ENCODE results near the gene FRAS1.
A peak's percentile ranks its signal among the peaks of the same experiment; 100 is the strongest.

The FRAS1 gene

DNA sequence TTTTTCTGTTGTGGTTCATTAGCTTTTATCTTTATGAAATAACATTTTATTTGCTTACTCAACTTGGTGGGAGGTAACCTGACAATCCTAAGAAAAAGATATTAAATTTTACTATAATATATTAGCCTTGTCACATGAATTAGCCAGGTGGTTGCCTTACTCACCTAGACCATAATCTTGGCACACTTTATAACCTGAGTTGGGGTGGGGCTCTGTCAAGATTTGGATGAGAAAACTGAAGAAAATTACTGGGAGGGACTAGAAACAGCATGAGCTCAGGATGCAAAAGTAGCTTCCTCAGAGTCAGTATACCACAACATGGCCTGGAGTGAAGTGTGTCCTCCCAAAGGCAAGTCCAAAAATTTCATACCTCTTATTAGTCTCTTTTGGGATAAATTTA is 329.6 kb downstream of the FRAS1 start:
- peak; percentile 9 for DNase-seq

DNA sequence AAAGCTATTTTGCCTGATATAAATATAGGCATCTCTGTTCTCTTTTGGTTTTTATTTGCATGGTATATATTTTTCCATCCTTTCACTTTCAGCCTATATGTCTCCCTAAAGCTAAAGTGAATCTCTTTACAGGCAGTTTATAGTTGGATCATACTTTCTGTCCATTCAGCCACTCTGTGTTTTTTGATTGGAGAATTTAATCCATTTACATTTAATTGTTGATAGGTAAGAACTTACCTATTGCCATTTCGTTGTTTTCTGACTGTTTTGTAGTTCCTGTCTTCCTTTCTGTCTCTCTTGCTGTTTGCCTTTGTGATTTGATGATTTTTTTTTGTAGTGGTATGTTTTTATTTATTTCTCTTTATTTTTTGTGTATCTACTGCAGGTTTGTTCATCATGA is 338.5 kb downstream of the FRAS1 start:
- DNase-seq = no peak

DNA sequence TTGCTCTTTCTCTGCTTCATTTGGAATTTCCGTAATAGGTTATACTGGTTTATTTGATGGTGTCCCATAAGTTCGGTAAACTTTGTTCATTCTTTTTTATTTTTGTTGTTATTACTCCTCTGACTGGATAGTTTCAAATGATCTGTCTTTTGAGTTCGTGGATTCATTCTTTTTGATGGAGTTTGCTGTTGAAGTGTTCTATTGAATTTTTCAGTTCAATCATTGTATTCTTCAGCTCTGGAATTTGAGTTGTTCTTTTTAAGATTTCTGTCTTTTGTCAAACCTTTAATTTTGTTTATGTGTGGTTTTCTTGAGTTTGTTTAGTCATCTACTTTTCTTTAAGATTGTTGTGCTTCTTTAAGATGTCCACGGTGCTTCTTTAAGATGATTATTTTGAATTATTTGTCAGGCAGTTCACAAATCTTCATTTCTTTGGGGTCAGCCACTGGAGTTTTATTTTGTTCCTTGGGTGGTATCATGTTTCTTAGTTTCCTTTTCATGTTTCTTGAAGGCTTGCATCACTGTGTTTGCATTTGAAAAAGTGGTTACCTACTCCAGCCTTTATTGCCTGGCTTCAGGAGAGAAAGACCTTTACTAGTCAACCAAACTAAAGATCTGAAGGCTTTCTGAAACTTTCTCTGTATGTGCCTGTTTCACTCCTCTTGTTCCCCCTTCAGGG is 339.6 kb downstream of the FRAS1 start:
- no peak for DNase-seq

DNA sequence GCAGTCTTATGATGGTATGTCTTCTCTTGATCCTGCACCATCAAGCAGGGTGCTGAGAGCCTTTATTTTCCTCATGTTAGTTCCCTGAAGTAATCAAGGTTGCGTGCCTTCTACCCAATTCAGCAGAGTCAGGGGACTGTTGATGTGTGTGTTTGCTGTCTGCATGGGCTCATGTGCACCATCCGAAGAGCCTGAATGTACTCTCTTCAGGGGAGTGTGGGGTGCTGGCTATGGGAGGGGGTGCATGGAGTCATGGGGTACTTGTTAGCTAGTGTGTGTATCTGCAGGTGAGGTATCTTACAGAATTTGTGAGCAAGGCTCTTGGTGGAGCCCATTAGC is 340.1 kb downstream of the FRAS1 start:
- no peak for DNase-seq

DNA sequence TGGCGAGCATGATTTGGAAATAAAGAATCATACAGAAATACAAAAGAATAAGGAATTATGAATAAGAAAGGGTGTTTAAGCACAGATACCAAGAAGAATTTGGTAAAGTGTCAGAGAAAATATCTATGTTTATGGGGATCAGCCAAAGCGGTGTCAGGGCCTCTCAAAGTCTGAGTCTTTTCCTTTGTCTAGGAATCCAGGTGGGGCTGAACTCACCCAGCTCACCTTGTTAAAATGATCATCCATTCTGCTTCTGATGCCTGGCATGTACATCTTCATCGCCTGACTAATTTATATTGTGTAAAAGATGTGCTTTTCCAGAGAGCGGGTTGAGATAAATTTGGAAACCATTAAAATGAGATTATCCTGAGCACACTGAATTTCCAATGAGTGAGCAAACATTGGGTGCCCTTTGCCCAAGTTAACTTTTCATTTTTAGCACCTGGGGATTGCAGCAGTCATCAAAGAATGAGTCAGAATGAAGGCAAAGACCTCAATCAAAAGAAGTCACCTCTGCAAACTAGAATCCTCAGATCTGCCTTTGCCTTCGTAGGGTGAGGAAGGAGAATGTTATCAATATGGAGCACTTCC is 352.6 kb downstream of the FRAS1 start:
- no peak for DNase-seq

DNA sequence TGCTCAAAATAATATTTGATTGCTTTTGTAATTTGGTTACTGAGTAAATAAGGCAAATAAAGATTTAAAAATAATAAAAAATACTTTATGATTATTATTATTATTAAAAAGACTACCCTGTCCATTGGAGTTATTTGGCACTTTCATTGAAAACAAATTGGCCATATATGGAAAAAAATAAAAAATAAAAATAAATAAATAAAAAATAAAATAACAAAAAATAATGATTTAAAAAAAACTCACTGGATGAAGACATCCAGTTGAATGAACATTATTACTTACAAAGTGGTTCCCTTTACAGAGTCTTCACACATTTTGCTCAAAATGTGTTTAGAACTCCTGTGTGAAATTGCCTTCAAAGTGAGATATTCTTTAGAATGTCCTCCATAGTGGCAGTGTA is 353.1 kb downstream of the FRAS1 start:
- DNase-seq = no peak

DNA sequence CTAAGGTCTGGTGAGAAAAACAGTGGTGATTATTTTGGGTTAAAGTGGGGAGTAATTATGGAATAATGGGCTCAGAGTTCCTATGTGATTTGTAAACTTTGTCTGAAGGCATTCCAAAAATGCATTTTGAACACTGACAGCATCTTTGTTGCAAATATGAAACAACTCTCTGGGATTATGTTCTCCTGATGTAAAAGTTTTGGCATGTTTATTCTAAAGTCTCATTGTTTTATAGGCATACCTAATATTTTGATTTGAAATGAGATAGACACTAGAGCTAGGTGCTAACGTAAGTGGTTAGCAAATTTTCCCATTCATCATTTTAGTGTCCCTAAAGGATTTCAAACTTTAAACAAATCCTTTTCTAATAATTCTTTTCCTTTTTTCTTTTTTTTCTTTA is 353.6 kb downstream of the FRAS1 start:
- DNase-seq = no peak

DNA sequence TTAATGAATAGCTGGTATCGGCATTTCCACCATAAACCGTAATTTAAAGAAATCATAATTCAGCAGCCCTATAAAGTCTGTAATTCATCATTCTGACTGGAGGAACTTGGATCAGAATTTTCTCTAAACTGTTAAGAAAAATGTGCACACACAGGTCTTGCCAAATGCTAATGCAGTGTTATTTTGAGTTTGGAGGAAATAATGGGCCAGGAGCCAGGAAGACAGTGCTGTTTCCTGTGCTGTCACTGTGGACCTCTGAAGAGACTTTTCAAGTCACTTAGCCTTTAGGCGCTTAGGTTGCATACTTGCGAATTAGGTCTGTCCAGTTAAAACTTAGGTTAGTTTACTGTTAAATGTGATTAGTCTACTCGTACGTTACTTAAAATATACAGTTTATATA is 357.0 kb downstream of the FRAS1 start:
- DNase-seq = no peak

DNA sequence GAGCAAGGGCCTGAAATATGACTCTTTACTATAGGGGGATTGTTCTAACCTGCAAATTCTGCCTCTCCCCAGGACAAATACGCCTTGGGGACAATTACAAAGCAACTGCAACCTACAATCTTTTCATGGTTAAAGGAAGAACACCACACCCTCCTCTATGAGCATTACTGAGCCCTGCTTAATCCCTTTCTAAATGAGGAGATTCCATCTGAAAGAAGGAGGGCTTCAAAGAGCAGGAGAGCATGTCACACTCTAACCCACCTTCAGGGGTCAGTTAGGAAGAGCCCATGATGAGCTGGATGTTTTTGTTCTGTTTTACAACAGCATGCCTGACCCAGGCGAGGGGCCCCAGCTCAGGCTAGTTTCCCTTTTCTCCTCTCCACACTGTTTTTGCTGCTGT is 360.5 kb downstream of the FRAS1 start:
- no peak for DNase-seq

DNA sequence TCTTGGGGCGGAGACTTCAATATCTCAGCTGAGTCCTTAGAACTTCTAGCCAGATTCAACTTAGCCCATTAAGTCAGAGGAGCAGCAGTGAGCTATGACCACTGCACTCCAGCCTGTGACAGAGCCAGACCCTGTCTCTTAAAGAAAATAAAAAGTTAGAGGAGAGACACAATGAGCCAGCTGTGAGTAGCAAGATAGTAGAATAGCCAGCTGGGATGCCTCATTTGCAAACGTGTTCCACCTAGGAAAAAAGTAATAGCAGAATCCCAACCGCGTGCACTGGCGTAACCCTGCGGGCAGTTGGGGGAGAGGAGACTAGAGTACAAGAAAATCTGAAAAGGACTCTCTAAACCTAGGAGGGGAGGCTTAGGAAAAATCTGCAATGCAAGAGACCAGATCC is 361.3 kb downstream of the FRAS1 start:
- DNase-seq = no peak

DNA sequence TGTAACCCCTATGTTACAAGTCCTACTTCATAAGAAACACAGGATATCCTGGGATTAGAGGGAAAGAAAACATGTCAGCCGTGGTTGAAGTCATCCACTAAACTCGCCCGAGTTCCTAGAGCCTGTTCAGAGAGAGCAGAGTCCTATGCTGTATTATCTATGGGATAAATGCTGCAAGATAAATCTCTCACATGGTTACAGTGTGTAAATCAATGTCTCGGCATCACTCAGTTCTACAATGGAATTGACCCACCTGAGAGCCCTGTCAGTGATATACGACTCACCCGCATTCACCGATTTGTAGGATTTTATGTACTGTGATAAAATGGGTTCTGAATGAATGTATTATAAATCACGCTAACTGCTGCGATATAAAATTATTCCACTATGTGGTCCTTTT is 366.7 kb downstream of the FRAS1 start:
- peak; percentile 14 for DNase-seq

DNA sequence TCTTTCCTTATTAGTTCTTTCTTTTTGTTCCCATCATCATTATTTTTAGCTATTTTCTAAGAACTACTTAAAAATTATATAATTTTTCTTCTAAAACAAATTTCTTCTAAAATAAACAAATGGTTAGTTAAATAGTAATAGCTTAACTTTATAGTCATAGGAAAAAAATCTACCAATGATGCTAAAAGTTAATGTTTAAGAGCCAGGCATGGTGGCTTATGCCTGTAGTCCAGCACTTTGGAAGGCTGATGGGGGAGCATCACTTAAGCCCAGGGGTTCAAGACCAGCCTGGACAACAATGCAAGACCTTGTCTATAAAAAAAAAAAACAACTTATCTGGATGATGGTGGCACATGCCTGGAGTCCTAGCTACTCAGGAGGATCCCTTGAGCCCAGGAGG is 367.3 kb downstream of the FRAS1 start:
- peak; percentile 67 for DNase-seq

DNA sequence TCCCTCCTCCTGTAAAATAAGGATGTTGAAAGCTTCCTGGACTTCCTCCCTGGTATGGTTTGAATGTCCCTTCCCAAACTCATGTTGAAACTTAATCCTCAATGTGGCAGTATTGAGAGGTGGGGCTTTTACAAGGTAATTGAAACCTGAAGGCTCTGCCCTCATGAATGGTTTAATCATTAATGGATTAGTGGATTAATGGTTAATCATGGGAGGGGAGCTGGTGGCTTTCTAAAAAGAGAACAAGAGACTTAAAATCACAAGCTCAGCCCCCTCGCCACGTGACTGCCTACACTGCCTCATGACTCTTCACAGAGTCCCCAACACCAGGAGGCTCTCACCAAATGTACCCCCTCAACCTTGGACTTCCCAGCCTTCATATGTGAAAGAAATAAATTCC is 369.8 kb downstream of the FRAS1 start:
- peak; percentile 9 for DNase-seq

DNA sequence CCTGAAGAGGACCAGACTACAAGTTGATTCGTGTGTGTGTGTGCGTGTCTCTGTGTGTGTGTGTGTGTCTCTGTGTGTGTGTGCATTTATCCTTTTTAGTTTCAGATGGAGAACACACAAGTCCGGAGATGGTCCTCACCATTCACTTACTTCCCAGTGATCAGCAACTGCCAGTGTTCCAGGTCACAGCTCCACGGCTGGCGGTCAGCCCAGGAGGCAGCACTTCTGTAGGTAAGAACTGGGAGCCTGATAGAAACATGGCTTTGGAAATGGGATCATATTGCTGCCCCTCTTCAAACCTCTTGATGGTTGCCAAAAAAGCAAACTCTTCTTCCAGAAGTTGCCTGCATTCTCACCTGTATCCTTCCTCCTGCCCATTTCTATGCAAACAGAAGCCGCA is 371.9 kb downstream of the FRAS1 start:
- no peak for DNase-seq

DNA sequence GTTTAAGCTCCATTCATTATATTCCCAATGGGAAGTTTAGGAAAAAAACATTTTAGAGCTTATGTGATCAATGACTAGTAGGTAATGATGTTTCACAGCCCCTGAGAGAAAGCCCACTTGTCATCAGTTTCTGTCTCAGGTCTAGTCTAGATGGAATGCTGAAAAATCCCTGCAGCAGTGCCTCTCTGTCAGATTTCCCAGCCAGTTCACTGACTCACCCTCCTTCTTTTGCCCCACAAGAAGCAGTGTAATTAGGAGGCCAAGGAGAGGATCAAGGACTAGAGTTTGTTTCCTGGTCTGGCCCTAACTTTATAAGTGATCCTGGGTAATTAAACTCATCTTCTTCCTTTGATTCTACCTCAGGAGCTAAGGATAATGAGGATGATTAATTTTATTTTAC is 375.8 kb downstream of the FRAS1 start:
- peak; percentile 65 for DNase-seq

DNA sequence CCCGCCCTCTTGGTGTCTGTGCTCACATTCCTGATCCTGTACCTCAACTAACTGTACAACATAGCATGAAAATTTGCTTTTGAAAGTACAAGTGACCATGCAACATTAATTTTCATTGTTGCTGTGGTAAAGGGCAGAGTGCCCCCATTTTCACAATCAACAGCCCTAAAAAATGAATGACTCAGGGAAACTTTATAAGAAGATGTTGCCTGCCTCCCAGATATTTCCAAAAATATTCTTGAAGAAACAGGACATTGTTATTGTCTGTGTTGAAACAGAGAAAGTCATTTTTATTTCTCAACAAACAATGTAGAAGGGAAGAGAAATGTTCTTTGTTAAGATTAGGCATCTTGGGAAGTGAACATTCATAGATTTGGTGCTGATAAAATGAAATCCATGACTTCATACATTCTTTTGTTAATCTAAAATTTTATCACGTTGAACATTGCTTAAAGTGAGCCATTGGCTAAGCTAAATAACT is 380.5 kb downstream of the FRAS1 start:
- no peak for DNase-seq

DNA sequence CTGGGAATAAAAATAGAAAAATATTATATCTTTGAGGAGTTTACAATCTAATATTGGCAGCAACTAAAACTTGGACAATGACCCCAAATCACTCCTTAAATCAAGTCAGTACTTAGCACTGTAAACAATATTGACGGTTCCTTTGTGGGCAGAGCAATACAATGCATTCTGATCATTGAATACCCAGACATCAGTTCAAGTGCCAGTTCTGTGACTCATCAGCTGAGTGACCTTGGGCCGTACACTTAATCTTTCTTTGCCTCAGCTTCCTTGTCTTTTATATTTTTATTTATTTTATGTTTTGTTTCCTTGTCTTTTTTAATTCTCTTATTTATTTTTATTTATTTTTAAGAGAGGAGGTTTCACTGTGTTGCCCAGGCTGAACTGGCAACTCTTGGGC is 382.2 kb downstream of the FRAS1 start:
- no peak for DNase-seq

DNA sequence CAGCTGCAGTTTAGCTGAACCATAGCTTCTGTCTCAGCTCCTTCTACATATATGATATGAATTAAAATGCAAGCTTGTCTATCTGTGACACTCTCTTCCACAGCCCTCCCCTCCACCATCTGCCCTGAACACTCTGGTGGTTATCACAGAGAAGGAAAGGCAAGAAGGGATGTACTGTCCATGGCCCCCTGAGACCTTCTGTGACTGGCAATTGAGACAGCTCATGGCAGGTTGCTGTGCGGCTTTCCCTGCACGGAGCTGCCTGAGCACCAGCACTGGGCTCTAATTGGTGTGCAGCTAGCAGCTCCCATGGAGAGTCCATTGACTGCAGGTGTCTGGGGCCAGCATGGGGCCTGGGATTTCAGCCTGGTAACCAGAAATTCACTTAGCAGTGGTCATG is 384.6 kb downstream of the FRAS1 start:
- DNase-seq = no peak

DNA sequence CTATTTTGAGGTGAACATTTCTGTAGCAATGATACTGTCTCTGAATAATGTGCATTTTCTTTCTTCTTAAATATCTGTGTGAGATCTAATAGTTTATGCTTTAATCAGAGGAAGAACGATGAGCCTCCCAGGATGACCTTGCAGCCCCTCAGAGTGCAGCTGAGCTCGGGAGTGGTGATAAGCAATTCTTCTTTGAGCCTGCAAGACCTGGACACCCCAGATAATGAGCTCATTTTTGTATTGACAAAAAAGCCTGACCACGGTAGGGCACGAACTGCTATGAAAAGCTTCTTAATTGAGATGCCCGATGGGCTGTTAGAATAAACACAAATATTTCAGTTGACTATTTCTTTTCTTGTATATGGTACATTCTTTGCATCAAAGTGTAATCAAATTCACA is 389.5 kb downstream of the FRAS1 start:
- DNase-seq = no peak

DNA sequence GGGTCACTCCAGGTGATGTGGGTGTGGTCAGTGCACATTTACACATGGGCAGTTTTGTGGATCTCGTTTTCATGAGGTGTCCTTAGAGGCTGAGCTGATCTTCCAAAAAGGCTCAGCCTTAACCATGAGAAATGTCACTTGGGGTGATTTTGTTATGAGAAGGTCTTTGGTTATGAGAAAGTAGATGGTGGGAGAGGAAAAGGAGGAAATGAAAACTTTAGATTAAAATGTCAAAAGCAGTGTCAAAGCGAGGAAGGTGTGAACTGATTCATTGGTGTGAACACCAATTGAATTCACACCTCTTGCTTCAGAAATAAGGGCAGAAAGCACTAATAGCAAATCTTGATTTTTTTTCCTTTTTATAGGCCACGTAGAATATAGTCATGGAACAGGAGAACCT is 394.3 kb downstream of the FRAS1 start:
- DNase-seq = no peak

DNA sequence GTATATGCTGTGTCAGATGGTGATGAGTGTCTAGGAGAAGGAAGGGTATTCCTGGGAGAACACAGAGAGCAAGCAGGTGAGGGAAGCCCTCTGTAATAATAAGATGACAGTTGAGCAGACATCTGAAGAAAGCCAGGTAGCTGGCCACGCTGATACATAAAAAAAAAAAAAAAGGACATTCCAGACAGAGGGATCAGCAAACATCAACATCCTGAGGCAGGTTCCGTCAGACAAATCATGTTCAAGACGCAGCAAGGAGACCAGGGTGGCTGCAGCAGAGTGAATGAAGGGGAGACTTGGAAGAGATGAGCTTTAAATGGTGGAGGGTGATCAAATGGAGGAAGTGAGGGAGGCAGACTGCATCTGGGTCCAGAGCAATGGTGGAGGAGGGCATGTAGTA is 396.9 kb downstream of the FRAS1 start:
- no peak for DNase-seq

DNA sequence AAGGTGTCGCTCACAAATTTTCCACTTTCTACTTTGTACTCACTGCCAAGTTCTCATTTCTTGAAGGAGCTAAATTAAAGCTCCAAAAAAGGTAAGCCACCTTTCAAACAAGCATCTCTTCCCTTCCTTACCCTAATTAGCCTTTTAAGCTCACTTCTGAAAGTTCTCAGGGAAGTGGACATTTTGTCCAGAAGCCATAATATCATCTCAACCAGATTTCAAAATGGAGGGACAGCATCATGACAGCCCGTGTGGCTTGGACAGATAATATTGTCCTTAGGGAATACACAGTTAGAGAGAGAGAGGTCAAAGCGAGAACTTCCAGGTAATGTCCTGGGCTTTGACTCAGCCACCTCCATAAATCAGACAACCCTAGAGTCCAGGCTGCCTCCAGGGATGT is 400.6 kb downstream of the FRAS1 start:
- no peak for DNase-seq

DNA sequence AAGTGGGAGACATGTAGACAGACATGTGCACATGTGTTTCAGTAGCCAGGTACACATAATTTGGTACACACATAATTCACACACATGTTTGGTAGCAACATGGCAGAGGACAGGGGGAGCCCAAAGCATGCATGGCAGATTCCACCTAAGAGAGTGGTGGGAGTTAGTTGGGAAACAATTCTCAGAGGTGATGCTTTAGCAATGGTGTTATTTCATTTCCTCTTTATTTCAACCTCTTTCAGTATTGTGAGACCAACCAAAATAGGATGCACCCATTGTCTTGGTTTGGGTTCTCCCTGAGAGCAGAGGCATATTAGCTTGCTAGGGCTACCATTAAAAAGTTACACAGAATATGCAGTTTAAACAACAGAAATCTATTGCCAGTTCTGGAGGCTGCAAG is 402.2 kb downstream of the FRAS1 start:
- no peak for DNase-seq

DNA sequence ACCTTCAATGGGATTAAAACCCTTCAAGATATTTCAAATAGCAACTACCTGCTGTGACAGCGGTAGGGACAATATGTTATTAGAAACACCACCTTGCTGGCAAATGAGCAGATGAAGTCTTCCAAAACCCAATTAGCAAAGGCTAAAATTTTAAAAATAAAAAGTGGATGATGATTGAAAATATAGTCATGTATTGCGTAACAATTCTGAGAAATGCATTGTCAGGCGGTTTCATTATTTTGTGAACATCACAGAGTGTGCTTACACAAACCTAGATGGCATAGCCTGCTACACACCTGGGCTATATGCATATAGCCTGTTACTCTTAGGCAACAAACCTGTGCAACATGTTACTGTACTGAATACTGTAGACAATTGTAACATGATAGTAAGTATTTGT is 403.2 kb downstream of the FRAS1 start:
- DNase-seq = no peak

DNA sequence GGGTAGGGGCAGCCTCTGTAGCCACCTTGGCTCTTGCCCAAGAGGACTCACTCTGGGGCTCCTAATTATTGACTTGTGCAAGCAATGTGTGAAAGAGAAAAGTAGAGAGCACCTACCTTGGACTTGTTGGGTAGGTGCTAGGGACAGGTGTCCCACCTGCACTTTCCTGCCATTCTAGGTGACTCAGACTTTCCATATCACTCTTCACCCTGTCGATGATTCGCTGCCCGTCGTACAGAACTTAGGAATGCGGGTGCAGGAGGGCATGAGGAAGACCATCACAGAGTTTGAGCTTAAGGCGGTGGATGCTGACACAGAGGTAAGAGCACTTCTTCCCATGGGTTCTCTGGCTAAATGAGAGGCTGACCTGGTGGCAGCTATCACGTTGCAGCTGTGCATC is 407.1 kb downstream of the FRAS1 start:
- DNase-seq = no peak

All from kidney glomerular epithelial cell (primary cell).